ENCODE measurements around the gene CTSF.
"Not testable (repeated sequence)": the region's sequence is repeated elsewhere in the genome, so short reads cannot be mapped to it uniquely, and the experiment has no call there.

Gene CTSF

DNA sequence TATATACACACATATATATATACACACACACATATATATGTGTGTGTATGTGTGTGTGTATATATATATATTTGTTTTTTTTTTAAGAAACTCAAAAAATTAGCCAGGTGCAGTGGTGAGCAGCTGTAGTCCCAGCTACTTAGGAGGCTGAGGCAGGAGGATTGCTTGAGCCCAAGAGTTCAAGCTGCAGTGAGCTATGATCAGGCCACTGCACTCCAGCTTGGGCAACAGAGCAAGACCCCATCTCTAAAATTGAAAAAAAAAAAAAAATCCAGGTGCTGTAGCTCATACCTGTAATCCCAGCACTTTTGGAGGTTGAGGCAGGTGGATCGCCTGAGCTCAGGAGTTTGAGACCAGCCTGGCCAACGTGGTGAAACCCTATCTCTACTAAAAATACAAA is 20.9 kb upstream of the CTSF start:
- H3K36me3 ChIP-seq (ENCODE audit: control insufficient read depth, insufficient read depth, low read length); H3K4me3 ChIP-seq (ENCODE audit: extremely low read depth, insufficient read depth, low read length, poor library complexity, severe bottlenecking); H3K4me1 ChIP-seq (ENCODE audit: control insufficient read depth, insufficient read depth, low read length, poor library complexity, severe bottlenecking); H3K27ac ChIP-seq (ENCODE audit: low read depth, low read length, severe bottlenecking): not testable (repeated sequence)
- H3K9me3 ChIP-seq (ENCODE audit: control insufficient read depth, low read length) = peaks cover 20% of the 10 kb centered on the region
- WGBS, 2 experiments (ENCODE audit: insufficient coverage in 2 of 2) = 78 to 100% methylated on average over 1 to 2 of the region's 2 CpGs

DNA sequence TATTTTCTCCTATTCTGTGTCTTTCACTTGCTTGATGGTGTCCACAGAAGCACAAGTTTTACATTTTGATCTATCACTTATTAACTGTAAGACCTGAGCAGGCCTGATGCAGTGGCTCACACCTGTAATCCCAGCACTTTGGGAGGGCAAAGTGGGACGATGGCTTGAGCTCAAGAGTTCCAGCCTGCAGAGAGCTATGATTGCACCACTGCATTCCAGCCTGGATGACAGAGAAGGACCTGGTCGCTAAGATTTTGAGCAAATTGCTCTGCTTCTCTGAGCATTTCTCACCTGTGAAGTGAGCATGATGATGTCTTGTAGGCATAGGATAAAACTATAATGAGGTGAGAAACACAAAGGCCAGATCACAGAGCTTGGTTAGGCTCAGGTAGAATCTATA is 17.7 kb upstream of the CTSF start:
- no peak overlapping the region for H3K4me3 ChIP-seq (ENCODE audit: extremely low read depth, insufficient read depth, low read length, poor library complexity, severe bottlenecking)
- H3K4me1 ChIP-seq (ENCODE audit: control insufficient read depth, insufficient read depth, low read length, poor library complexity, severe bottlenecking) = no peaks in the 10 kb centered on the region
- 70 to 71% methylated on average over 2 of the region's 2 CpGs for WGBS, 2 experiments (ENCODE audit: insufficient coverage in 2 of 2)
- peaks cover 13% of the 10 kb centered on the region for H3K9me3 ChIP-seq (ENCODE audit: control insufficient read depth, low read length)
- no peak overlapping the region for H3K27ac ChIP-seq (ENCODE audit: low read depth, low read length, severe bottlenecking)
- H3K36me3 ChIP-seq (ENCODE audit: control insufficient read depth, insufficient read depth, low read length) = no peaks in the 10 kb centered on the region

DNA sequence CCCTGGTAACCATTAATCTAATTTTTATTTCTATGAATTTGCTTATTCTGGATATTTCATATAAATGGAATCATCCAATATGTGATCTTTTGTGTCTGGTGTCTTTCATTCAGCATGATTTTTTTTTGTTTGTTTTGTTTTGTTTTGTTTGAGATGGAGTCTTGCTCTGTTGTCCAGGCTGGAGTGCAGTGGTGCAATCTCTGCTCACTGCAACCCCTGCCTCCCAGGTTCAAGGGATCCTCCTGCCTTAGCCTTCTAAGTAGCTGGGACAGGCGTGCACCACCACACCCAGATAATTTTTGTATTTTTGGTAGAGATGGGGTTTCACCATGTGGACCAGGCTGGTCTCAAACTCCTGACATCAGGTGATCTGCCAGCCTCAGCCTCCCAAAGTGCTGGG is 17.0 kb upstream of the CTSF start:
- H3K4me1 ChIP-seq (ENCODE audit: control insufficient read depth, insufficient read depth, low read length, poor library complexity, severe bottlenecking); H3K36me3 ChIP-seq (ENCODE audit: control insufficient read depth, insufficient read depth, low read length); H3K9me3 ChIP-seq (ENCODE audit: control insufficient read depth, low read length); H3K4me3 ChIP-seq (ENCODE audit: extremely low read depth, insufficient read depth, low read length, poor library complexity, severe bottlenecking); H3K27ac ChIP-seq (ENCODE audit: low read depth, low read length, severe bottlenecking): not testable (repeated sequence)
- WGBS, 2 experiments (ENCODE audit: insufficient coverage in 2 of 2) = no CpG with 5 or more reads among the region's 1 CpG

GRCh38 chr11:66582565-66583147 is 14.2 kb upstream of the CTSF start:
- not testable (repeated sequence) for H3K4me1 ChIP-seq (ENCODE audit: control insufficient read depth, insufficient read depth, low read length, poor library complexity, severe bottlenecking); H3K4me3 ChIP-seq (ENCODE audit: extremely low read depth, insufficient read depth, low read length, poor library complexity, severe bottlenecking); H3K9me3 ChIP-seq (ENCODE audit: control insufficient read depth, low read length); H3K27ac ChIP-seq (ENCODE audit: low read depth, low read length, severe bottlenecking); H3K36me3 ChIP-seq (ENCODE audit: control insufficient read depth, insufficient read depth, low read length)
- 89 to 93% methylated on average over 2 to 3 of the region's 3 CpGs for WGBS, 2 experiments (ENCODE audit: insufficient coverage in 2 of 2)

- Histone ChIP-seq H3K36me3 (ENCODE audit: control insufficient read depth, insufficient read depth, low read length) (no peaks in the 10 kb centered on the region), H3K4me3 (ENCODE audit: extremely low read depth, insufficient read depth, low read length, poor library complexity, severe bottlenecking) (no peak overlapping the region), H3K4me1 (ENCODE audit: control insufficient read depth, insufficient read depth, low read length, poor library complexity, severe bottlenecking) (no peaks in the 10 kb centered on the region), H3K27ac (ENCODE audit: low read depth, low read length, severe bottlenecking) (no peak overlapping the region), H3K9me3 (ENCODE audit: control insufficient read depth, low read length) (peaks cover 3% of the 10 kb centered on the region)
- 70 to 83% methylated on average over 1 of the region's 3 CpGs for WGBS, 2 experiments (ENCODE audit: insufficient coverage in 2 of 2)
Measured at GRCh38 chr11:66581261-66581660, 12.9 kb upstream of the CTSF start.

DNA sequence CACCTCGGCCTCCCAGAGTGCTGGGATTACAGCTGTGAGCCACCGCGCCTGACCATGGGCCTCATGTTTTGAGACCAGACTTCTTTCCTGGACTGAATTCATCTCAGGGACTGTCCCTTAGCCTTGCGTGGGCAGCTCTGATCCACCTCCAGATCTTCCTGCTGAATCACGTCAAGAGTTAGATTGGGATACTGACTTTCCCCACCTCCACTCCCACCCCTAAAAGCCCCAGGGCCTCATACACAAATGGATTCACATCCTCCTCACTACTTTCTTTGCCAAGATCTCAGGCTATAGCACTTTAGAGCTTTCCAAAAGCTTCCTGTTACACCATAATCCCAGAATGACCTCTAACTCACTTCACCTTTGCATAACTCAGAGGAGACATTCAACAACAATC is 12.4 kb upstream of the CTSF start:
- 89 to 92% methylated on average over 5 of the region's 5 CpGs for WGBS, 2 experiments (ENCODE audit: insufficient coverage in 2 of 2)
- H3K27ac ChIP-seq (ENCODE audit: low read depth, low read length, severe bottlenecking) = no peak overlapping the region
- no peaks in the 10 kb centered on the region for H3K4me1 ChIP-seq (ENCODE audit: control insufficient read depth, insufficient read depth, low read length, poor library complexity, severe bottlenecking)
- H3K9me3 ChIP-seq (ENCODE audit: control insufficient read depth, low read length) = peaks cover 3% of the 10 kb centered on the region
- H3K4me3 ChIP-seq (ENCODE audit: extremely low read depth, insufficient read depth, low read length, poor library complexity, severe bottlenecking) = no peak overlapping the region
- H3K36me3 ChIP-seq (ENCODE audit: control insufficient read depth, insufficient read depth, low read length) = no peaks in the 10 kb centered on the region

DNA sequence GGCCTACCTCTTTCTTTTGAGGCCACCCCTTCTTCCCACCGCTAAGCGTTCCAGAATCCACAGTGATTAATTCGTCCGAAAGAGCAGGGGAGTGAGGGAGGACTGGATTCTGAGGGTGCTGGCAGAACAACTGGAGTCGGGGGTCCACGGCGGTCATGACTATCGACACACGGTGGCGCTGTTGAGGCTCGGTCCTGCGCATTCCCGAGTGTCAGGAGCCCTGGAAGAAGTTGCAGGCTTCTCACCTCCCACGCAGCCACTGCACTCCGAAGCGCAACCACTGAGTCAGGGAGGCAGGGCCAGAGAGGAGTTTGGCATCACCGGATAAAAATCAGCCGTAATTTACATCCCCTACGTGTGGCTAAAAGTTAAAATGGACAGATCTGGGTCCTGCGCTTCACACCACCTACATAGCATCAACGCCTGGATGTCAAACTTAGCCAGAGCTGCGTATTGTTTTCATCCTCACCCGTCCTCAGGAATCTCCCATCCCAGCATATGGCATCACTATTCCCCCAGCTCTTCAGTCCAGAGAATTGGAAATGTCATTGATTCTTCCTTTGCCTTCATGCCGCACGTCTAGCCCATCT is 10.7 kb upstream of the CTSF start:
- 29 to 34% methylated on average over 18 to 23 of the region's 25 CpGs for WGBS, 2 experiments (ENCODE audit: insufficient coverage in 2 of 2)
- H3K36me3 ChIP-seq (ENCODE audit: control insufficient read depth, insufficient read depth, low read length) = no peaks in the 10 kb centered on the region
- H3K4me3 ChIP-seq (ENCODE audit: extremely low read depth, insufficient read depth, low read length, poor library complexity, severe bottlenecking) = no peak overlapping the region
- H3K9me3 ChIP-seq (ENCODE audit: control insufficient read depth, low read length) = peaks cover 3% of the 10 kb centered on the region
- H3K27ac ChIP-seq (ENCODE audit: low read depth, low read length, severe bottlenecking) = no peak overlapping the region
- H3K4me1 ChIP-seq (ENCODE audit: control insufficient read depth, insufficient read depth, low read length, poor library complexity, severe bottlenecking) = no peaks in the 10 kb centered on the region

GRCh38 chr11:66570850-66571180 is 2.4 kb upstream of the CTSF start:
- Histone ChIP-seq H3K4me3 (ENCODE audit: extremely low read depth, insufficient read depth, low read length, poor library complexity, severe bottlenecking) (no peak overlapping the region), H3K9me3 (ENCODE audit: control insufficient read depth, low read length) (no peaks in the 10 kb centered on the region), H3K27ac (ENCODE audit: low read depth, low read length, severe bottlenecking) (peak overlapping the region; percentile 53), H3K4me1 (ENCODE audit: control insufficient read depth, insufficient read depth, low read length, poor library complexity, severe bottlenecking) (no peaks in the 10 kb centered on the region), H3K36me3 (ENCODE audit: control insufficient read depth, insufficient read depth, low read length) (no peaks in the 10 kb centered on the region)
- WGBS, 2 experiments (ENCODE audit: insufficient coverage in 2 of 2) = 93 to 100% methylated on average over 1 of the region's 2 CpGs

GRCh38 chr11:66570079-66570849 is 1.9 kb upstream of the CTSF start:
- H3K36me3 ChIP-seq (ENCODE audit: control insufficient read depth, insufficient read depth, low read length) = no peaks in the 10 kb centered on the region
- H3K4me3 ChIP-seq (ENCODE audit: extremely low read depth, insufficient read depth, low read length, poor library complexity, severe bottlenecking) = no peak overlapping the region
- peak overlapping the region; percentile 53 for H3K27ac ChIP-seq (ENCODE audit: low read depth, low read length, severe bottlenecking)
- no peaks in the 10 kb centered on the region for H3K4me1 ChIP-seq (ENCODE audit: control insufficient read depth, insufficient read depth, low read length, poor library complexity, severe bottlenecking)
- WGBS, 2 experiments (ENCODE audit: insufficient coverage in 2 of 2) = 38 to 40% methylated on average over 1 to 2 of the region's 5 CpGs
- H3K9me3 ChIP-seq (ENCODE audit: control insufficient read depth, low read length) = no peaks in the 10 kb centered on the region

GRCh38 chr11:66569076-66569475 is 670 bp upstream of the CTSF start:
- Histone ChIP-seq H3K36me3 (ENCODE audit: control insufficient read depth, insufficient read depth, low read length) (no peaks in the 10 kb centered on the region), H3K27ac (ENCODE audit: low read depth, low read length, severe bottlenecking) (no peak overlapping the region), H3K4me3 (ENCODE audit: extremely low read depth, insufficient read depth, low read length, poor library complexity, severe bottlenecking) (no peak overlapping the region), H3K9me3 (ENCODE audit: control insufficient read depth, low read length) (no peaks in the 10 kb centered on the region), H3K4me1 (ENCODE audit: control insufficient read depth, insufficient read depth, low read length, poor library complexity, severe bottlenecking) (no peaks in the 10 kb centered on the region)
- WGBS, 2 experiments (ENCODE audit: insufficient coverage in 2 of 2) = 91 to 93% methylated on average over 7 of the region's 7 CpGs

GRCh38 chr11:66567787-66568123 is 651 bp downstream of the CTSF start:
- 94 to 95% methylated on average over 9 to 13 of the region's 15 CpGs for WGBS, 2 experiments (ENCODE audit: insufficient coverage in 2 of 2)

More at GRCh38 chr11:66567787-66568123, 651 bp downstream of the CTSF start:
- peak overlapping the region; percentile 14 for H3K4me3 ChIP-seq (ENCODE audit: extremely low read depth, insufficient read depth, low read length, poor library complexity, severe bottlenecking)
- H3K36me3 ChIP-seq (ENCODE audit: control insufficient read depth, insufficient read depth, low read length) = no peaks in the 10 kb centered on the region
- H3K4me1 ChIP-seq (ENCODE audit: control insufficient read depth, insufficient read depth, low read length, poor library complexity, severe bottlenecking) = no peaks in the 10 kb centered on the region
- no peaks in the 10 kb centered on the region for H3K9me3 ChIP-seq (ENCODE audit: control insufficient read depth, low read length)
- H3K27ac ChIP-seq (ENCODE audit: low read depth, low read length, severe bottlenecking) = no peak overlapping the region

Measured in mesodermal cell (in vitro differentiated cells).